Vagina (tissue), 2 donors: ENCODE results near the gene CCR6.
"Not testable (repeated sequence)": the region's sequence is repeated elsewhere in the genome, so short reads cannot be mapped to it uniquely, and the experiment has no call there.

Source experiments
- POLR2A ChIP-seq, 2 donors: fragments of 450-650 bp; IDR thresholded peaks; one replicate each; pipeline ENCODE4 v1.6.1; 2017; ENCODE audit warnings: antibody characterized with exemption in 2 of 2, mild to moderate bottlenecking in 2 of 2, moderate library complexity in 2 of 2
- POLR2AphosphoS5 ChIP-seq, 2 donors: sonication (generic); formaldehyde crosslinking; IDR thresholded peaks; one replicate each; pipeline ENCODE4 v1.9.0; 2017; ENCODE audit warnings: antibody characterized with exemption in 2 of 2, mild to moderate bottlenecking in 2 of 2, low read depth in 1 of 2; ENCODE audit not compliant: insufficient read depth in 1 of 2
- TF ChIP-seq, protein P1 (sequence below), 3 experiments: fragments of 450-650 bp in 2 of 3; fragments of 200-600 bp in 1 of 3; sonication (generic) in 1 of 3; IDR thresholded peaks; one replicate each; pipeline ENCODE4 v1.5.1; 2017 to 2019; ENCODE audit warnings: antibody characterized with exemption in 3 of 3, mild to moderate bottlenecking in 2 of 3, moderate library complexity in 2 of 3

DNA sequence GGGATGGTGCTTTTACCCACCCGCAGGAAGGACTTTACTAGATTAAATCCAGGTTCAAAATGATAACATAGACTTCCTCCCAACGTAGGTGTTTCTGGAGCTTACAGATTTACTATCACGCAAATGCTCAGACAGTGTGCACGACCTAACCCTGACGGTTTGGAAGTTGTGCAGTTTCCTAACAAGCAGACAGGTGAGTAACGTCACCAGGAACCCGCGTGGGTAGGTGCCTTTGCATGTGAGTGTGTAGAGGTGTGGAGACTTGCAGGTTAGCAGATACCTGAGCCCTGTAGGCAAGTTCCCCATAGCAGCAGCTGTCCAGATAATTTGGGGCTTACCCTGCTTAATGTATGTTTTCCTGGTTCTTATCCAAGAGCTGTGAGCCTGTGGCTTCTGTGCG is 64.4 kb downstream of the CCR6 start:
- TF ChIP-seq, protein P1, sequence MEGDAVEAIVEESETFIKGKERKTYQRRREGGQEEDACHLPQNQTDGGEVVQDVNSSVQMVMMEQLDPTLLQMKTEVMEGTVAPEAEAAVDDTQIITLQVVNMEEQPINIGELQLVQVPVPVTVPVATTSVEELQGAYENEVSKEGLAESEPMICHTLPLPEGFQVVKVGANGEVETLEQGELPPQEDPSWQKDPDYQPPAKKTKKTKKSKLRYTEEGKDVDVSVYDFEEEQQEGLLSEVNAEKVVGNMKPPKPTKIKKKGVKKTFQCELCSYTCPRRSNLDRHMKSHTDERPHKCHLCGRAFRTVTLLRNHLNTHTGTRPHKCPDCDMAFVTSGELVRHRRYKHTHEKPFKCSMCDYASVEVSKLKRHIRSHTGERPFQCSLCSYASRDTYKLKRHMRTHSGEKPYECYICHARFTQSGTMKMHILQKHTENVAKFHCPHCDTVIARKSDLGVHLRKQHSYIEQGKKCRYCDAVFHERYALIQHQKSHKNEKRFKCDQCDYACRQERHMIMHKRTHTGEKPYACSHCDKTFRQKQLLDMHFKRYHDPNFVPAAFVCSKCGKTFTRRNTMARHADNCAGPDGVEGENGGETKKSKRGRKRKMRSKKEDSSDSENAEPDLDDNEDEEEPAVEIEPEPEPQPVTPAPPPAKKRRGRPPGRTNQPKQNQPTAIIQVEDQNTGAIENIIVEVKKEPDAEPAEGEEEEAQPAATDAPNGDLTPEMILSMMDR (IDR thresholded peaks at IDR 0.05) = not testable (repeated sequence)
- not testable (repeated sequence) for TF ChIP-seq POLR2A (IDR thresholded peaks at IDR 0.05); POLR2AphosphoS5 (IDR thresholded peaks at IDR 0.05; ENCODE audit: insufficient read depth in 1 of 2, low read depth in 1 of 2)
